GM19240 (cell line): ENCODE data around the gene ISG20.

Experiments used
- DNase-seq: peaks from one replicate; pipeline ENCODE4 v3.0.0; 2011; ENCODE audit warnings: low spot score; ENCODE audit not compliant: insufficient read length

ISG20 gene

DNA sequence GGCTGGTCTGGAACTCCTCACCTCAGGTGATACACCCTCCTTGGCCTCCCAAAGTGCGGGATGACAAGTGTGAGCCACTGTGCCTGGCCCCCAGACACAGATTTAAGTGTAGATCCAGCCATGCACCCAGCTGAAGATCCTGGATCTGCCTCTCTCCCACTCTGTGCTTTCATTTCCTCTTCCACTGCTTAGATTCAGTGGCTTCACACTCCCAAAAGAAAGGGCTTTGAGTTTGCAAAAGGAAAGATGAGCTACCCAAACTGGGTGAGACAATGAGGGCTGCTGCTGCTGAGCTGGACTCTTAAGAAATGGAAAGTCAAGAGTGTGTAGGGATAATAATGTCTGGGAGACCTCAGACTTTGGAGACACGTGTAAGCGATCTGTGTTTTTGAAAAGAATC is 45.5 kb downstream of the ISG20 start:
- no peak for DNase-seq

DNA sequence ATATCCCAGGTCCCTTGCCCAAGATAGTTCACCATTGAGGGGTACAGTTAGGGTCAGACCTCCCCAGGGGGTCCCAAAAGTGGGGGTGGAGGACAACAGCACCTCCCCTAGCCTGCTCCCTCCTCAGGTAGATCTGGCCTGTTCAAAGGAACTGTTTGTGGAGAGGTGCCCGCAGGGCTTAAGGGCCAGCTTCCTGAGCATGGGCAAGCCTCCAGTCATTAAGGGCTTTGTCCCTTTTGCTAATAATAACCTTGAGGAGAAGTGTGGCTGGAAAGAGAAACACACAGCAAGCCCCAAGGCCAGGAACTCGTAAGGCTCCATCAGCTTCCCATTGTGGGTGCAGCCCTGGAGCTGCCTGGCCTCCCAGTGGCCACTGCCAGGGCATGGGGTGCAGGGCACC is 47.4 kb downstream of the ISG20 start:
- no peak for DNase-seq

DNA sequence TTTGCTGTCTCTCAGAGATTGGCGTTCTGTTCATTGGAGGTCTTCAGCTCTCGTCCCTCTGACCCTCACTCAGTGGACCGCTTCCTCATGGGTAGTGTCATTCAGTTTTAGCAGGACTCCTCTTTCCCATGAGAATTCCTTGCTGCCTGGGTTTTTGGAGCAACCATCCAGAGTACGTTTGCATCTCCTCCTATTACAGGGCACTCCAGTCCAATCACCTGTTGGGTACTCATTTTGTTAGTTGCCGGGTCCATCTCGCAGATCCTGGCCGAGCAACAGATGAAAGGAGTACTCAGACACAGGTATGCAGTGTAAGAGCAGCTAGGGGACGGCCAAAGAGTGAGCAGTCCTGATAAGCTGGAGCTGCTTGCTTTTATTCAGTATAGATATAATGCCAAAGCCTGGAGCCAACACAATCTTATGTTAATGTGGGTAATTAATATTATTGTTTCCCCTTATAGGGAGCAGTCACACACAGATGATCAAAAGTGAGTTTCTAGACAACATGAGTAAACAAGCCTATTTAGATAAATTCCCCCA is 49.6 kb downstream of the ISG20 start:
- DNase-seq: no peak

DNA sequence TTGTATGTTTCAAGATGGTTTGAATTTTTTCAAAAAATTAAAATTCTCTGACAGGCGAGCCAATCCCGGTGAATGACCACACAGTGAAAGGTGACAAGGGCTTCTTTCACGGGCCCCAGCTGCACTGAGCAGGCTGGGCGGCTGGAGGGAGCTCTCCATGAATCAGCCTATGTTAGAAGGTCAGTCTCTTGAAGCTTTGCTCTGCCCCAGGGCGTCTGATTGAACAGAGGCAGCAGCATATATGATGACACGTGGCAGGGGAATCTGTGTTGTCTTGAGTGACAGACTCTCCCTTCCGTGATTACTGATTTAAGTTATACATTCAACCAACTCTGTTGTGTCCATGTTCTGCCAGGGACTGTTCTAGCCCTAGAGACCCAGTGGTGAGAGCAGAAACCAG is 51.5 kb downstream of the ISG20 start:
- no peak for DNase-seq

DNA sequence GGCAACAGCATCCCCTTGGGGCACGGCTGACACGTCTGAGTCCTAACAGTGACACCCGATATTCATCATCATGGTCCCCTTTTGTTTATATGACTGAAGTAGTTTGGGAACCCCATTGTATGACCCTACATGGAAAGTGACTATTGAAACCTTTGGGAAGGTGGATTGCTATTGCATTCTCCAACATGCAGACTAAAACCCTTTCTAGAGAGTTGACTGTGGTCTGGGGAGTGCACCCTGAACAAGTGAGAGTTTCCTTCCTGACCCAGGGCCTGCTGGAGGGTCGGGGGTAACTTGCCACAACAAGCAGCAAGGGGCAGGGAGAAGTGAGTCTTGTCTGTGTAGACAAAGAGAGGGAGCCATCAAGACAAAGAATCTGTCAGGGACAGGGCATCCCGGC is 54.4 kb downstream of the ISG20 start:
- DNase-seq: no peak

DNA sequence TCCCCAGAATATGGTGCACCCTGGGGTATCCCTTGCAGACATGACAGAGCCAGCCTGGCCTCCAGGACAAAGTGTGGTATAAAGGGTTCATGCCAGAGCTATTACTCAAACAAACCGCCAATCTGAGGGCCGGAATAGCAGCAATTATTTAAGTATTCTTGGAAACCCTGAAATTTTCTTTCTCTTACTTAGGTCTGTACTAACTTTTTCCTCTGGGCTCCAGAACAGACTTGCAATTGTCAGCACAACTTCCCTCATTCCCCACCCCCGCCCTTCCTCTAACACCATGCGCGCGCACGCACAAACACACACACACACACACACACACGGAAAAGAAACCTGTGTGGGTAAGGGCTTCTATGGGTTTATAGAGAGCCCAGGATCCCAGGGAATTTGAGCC is 56.3 kb downstream of the ISG20 start:
- no peak for DNase-seq

DNA sequence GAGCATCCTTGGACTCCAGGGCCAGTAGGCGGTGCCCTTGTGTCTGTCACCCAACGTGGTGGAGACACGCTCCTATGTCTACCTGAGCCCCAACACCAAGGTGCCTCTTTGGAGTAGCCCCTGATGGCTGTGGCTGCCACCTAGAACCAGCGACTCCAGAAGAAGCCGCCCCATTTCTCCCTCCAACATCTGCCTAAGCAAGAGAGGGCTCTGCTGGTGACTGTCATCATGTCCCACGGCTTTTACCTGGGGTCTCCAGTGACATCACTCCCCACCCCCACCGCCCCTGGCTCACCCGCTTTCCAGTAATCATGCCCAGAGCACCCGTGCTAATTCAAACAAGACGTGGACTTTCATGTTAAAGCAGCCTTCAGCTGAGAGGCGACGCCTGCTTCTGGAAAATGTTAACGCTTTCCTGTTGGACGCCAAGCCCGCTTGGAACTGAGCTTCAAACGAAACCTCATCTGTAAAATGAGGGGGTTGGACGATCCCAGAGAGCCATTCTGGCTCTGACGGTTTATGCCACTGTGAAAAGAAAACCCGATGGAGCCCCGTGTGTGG is 57.0 kb downstream of the ISG20 start:
- DNase-seq: no peak

DNA sequence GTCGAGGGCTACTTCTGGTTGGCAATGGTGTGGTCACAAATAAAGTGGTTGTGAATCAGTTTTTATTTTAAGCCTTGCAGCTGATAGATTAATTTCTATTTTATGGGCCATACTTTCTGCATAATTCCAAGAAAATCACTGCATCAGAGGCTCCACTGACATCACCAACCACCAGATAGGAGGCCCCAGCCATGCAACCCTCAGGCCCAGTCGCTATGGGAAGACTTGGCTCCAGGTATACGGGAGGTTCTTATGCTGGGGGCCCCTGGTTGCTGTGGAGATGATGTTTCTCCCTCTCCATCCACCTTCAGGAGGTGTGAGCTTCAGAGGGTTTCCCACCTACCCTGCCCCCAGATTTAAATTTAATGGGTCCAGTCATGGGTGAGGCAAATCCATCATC is 57.4 kb downstream of the ISG20 start:
- DNase-seq: no peak

DNA sequence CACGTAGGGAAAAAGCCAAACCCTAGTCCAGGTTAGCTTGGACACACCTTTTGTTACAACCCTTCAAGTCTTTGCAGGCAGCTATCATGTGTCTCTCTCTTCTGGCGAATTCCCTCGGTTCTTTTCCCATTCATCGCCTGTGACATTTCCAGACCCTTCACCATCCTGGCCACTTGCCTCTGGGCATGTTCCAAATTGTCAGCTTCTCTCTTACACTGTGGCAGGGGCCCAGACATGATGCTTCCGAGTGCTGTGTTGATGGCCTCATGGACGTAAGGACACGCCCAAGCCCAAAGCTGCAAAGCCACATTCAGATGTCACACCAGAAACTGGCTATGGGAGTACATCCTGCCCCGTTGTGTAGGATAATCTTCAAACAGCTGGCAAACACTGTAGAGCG is 58.5 kb downstream of the ISG20 start:
- no peak for DNase-seq

DNA sequence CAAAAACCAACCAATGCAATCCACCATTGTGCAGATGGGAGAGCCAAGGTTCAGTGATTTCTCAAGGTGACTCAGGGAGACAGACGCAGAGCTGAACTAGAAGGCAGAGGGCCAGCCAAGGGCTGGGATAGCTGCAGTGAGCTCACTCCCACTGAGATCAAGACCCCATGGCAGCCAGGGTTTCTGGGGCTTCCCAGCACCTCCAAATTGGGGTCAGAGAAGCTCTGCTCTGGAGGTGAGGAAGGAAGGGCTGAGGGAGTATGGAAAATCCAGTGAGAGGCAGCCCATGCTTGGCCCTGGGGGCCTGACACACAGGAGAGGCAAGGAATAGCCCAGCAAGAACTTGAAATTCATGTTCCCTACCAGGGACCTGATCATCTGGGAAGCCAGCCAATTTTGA is 61.0 kb downstream of the ISG20 start:
- DNase-seq: no peak

DNA sequence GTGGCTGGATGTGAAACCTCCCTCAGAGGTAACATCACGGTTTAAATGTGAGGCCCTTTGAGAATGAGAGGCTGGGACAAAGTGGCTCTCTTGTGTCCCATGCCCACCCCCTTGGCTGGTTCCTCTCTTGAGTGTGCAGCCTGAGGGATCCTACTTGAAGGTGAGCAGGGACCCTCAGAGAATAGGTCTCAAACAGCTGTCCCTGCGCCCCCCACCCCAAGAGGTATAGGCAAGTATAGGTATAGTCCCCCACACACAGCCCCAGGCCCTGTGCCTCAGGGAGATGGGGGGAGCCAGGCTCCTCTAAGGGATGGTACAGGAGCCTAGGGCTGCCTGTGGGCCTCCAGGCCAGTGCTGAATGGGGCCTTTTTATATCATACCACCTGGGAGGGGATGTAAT is 61.9 kb downstream of the ISG20 start:
- DNase-seq: no peak

DNA sequence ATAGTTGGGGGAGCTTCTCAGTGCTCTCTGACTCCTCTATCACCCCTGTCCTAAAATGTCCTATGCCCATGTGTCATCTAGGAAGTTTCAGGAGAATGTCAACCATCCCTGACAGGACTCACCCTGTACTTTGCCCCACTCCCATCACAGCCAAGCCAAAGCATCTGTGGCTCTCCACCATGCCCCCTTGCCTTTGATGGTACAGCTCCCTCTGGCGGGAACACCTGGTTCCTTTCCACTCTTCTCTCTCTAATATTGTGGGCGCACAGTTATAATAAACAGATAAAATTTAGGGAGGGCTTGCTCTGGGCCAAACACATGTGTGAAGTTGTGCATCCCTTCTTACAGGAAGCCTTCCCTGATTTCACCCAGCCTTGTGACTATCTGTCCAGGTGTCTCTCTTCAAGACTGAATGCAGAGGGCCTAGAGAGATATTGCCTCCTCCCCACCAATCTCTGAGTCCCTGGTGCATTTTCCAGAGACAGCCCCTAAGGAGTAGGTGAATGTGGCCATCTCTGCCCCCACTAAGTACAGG is 62.8 kb downstream of the ISG20 start:
- DNase-seq: peak; percentile 61

DNA sequence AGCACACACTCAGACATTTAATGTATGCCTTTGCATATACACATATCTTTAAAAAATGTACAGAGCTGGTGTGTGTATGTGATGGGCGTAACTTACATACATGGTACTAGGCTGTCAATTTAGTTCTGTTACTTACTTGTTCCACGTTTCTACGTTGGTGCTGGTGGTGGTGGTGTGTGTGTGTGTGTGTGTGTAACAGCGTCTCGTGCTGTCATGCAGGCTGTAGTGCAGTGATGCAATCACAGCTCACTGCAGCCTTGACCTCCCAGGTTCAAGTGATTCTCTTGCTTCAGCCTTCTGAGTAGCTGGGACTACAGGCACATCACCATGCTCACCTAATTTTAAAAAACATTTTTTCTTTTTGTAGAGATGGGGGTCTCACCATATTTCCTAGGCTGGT is 64.2 kb downstream of the ISG20 start:
- no peak for DNase-seq

DNA sequence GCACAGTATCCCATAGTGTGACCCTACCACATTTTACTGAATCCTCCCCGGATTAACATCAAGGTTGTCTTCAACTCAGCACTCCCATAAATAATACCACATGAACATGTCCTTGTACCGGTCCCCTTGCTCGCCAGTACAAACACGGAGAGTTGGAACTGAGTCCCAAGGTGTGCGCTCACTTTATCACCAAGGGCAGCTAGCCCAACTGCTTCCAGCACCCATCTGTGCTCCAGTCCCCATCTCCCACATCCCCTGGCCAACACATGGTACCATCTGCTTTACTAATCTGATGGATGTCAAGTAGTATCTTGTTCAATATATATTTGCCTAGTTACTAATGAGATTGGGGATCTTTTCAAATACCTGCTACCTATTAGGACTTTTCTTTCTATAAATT is 64.7 kb downstream of the ISG20 start:
- DNase-seq: no peak

DNA sequence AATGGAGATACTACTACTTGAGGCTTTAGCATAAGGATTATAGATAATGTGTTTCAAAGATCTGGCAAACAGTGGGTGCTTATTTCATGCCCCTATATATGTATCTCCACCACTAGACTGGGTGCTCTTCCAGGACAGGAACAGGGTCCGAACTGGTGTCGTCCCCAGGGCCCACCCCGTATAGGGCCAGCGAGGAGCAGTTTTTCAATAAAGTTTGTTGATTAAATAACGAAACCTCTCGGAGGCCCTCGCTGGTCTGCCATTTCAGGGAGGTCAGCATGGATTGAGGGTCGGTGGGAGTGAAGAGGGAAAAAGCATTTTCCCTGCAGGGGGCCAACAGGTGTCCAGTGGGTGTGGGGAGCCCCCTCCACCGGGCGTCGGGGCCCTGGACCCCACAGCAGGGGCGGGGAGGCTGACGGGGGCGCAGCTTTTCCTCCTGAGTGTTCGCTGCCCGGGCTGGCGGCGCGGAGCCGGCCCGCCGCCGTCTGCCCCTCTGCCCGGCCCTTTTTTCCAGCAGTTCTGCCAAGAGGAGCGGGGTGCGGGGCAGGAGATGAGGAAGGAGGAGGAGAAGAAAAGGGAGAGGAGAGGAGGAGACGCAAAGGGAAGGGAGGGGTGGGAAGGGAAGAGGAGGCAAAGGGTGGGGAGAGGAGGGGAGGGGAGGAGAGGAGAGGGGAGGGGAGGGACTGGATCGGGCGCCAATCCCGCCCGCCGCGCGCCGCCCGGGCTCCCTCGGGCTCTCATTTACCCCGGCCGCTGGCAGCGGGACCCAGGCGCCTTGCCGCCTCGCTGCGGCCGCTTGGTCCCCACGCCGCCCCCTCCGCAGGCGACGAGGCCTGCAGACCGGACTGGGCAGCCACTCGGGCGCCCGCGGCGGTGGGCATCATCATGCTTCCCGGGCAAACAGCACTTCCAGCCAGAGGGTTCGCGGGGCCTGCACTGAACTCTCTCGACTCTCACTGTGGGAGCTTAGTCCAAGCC is 66.3 kb downstream of the ISG20 start:
- no peak for DNase-seq

DNA sequence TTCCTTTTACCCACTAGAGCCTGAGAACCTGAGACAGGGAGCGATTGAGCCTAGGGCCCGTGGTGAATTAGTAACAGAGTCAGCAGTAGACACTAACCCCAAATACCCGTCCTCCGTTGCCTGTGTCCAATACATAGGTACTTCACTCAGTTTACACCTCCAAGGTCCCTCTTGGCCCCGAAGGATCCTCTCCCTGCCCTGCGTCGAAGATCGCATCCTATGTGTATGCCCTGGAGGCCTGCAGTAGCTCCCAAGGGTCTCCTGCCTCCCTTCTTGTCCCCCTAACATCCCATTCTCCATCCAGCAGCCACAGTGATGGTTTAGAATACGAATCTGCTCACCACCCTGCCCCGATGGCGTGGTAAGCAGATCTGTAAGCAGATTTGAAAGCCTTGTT is 67.0 kb downstream of the ISG20 start:
- no peak for DNase-seq
